NCI-H187 (cell line): ENCODE results near the gene BUB1B.

Source experiments
- DNase-seq, 2 experiments: peaks; one replicate each; lab custom pipeline; 2025; lab: John Stamatoyannopoulos, UW

The BUB1B gene

GRCh38 chr15:40239693-40240618 is 79.1 kb downstream of the BUB1B start:
- no peak for DNase-seq

GRCh38 chr15:40240619-40241221 is 79.9 kb downstream of the BUB1B start:
- no peak for DNase-seq

- DNase-seq: no peak
Measured at GRCh38 chr15:40241269-40242212, 80.7 kb downstream of the BUB1B start.

GRCh38 chr15:40242213-40242599 is 81.3 kb downstream of the BUB1B start:
- no peak for DNase-seq

GRCh38 chr15:40242601-40243000 is 81.7 kb downstream of the BUB1B start:
- DNase-seq: no peak

GRCh38 chr15:40243126-40243810 is 82.4 kb downstream of the BUB1B start:
- no peak for DNase-seq

- no peak for DNase-seq
Measured at GRCh38 chr15:40244961-40245523, 84.2 kb downstream of the BUB1B start.

- DNase-seq: no peak
Measured at GRCh38 chr15:40245666-40246450, 85.0 kb downstream of the BUB1B start.

- DNase-seq: no peak
Measured at GRCh38 chr15:40246496-40247280, 85.8 kb downstream of the BUB1B start.

- no peak for DNase-seq
Measured at GRCh38 chr15:40247406-40247971, 86.6 kb downstream of the BUB1B start.

GRCh38 chr15:40248006-40248783 is 87.3 kb downstream of the BUB1B start:
- no peak for DNase-seq

GRCh38 chr15:40249477-40250303 is 88.8 kb downstream of the BUB1B start:
- no peak for DNase-seq

- no peak for DNase-seq
Measured at GRCh38 chr15:40250304-40250656, 89.4 kb downstream of the BUB1B start.

GRCh38 chr15:40250771-40251483 is 90.1 kb downstream of the BUB1B start:
- DNase-seq: no peak

- DNase-seq: no peak
Measured at GRCh38 chr15:40251486-40252140, 90.7 kb downstream of the BUB1B start.

GRCh38 chr15:40252141-40252437 is 91.2 kb downstream of the BUB1B start:
- DNase-seq: no peak
